GM19023 (cell line): Measurements from ENCODE around the gene B4GALT3.
A peak's percentile ranks its signal among the peaks of the same experiment; 100 is the strongest.

ENCODE experiments used
- ATAC-seq: cut with Tn5 transposase; IDR thresholded peaks from one replicate; pipeline ENCODE4 v1.9.1; 2021; ENCODE audit warnings: mild to moderate bottlenecking, moderate library complexity; ENCODE audit not compliant: unreplicated experiment

B4GALT3 gene

GRCh38 chr1:161206411-161207140 is 29.3 kb upstream of the B4GALT3 start:
- ATAC-seq, result no peak

DNA sequence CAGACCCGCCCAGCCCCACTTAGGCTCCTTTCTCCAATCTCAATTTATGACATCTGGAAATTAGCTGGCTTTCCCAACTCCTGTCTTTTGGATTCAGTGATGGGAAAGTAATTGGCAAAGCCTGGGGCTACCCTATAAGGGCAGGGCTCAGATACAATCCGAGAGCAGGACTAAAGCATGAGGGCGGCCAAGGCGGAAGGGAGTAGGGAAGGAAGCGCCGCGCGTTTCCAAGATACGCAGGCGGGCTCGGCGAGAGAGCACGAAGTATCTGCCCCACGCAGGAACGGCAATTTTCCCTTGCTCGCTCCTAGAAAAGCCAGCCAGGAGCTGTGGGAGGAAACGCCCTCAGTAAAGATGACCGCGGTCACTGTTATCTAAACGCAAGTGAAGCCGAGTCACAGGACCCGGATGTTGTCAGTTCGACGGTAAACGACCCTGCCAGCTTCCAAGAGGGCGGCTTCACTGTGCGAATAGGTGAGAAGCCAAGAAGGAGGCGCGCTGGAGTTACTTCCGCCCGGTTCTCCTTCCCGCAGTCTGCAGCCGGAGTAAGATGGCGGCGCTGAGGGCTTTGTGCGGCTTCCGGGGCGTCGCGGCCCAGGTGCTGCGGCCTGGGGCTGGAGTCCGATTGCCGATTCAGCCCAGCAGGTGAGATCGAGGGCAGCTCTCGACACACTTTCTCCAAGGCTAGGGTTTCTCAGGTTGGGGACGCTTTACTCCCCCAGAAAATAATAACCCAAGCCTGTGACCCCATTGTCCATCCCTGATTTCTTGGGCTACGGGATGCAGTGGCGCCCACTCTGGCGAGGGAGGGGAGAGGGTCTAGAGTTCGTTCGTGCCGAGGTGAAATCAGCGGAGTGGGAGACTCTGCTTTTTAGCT is 24.8 kb upstream of the B4GALT3 start, which contains the start of gene NDUFS2:
NDUFS2 (plus strand) TSS at position 532 of the 877 bp plus-strand sequence; CDS start at position 551, 19 bp downstream.
- ATAC-seq, result peak; percentile 97

DNA sequence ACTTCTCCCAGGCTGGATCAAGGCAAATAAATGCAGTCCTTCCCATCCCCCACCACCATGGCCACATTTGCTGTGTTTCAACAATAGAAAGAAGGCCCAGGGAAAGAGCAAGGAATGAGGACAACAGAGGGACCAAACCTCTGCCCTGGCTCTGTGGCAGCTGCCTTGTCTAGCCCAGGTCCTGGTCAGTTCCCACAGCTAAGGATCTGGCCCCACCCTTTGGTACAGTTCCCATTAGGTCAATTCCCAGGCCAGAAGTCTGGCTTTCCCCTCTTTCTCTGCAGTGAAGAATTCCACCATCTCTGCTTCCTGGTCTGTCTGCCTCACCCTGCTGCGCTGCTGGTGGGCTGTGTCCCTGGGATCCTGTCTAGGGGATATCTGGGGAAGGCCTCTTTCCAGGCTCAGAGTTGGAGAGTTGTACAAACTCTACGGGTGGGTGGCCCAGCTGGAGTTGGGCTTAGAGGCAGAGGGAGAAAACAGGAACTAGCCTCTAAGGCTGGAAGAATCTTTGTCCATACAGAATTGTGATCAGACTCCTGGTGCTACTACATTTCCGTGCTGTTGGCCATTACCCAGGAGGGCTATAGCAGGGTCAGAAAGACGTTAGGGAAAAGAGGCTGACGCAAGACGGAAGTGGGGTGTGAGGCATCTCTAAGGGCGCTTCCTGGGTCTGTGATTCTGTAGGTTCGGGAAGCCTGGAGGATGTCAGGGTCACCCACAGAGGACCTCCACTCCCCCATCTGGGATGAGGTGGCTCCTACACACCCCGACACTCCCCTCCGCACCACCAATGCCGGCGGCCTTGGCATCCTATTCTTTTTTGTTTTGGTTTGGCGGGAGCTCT is 23.9 kb upstream of the B4GALT3 start:
- ATAC-seq, result no peak

GRCh38 chr1:161200421-161200991 is 23.2 kb upstream of the B4GALT3 start:
- ATAC-seq, result no peak

DNA sequence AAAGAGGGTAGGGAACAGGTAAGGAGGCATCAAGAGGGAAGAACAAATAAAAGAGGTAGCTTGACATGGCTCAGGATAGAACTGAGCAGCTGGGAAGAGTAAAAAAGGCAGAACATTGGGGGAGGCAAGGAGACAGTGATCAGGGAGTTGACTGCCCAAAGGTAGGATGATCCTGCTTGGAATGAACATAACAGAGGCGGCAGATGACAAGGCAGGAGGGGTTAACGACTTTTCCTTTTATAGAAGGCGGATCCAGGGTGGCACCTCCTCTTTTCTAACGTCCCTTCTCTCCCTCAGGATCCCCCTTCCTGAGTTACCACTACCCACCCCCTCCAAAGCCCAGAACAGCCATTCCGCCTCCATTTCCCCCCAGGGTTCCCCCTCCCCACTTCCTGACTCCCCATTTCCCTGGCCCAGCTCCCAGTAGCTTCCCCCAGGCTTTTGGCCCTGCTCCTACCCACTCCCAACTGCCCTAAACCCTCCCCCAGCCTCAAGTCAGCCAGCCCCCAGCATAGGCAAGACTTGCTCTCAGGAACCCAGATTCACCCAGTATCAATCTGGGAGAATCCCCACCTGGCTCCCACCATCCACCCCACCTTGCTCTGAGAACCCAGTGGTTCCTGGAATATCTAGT is 22.3 kb upstream of the B4GALT3 start:
- ATAC-seq, result no peak

GRCh38 chr1:161198897-161199431 is 21.7 kb upstream of the B4GALT3 start, which contains the start of gene ADAMTS4:
TSS of gene ADAMTS4 (minus strand) at chr1:161199054. CDS start at chr1:161198627, 427 bp downstream.
- no peak for ATAC-seq

- no peak for ATAC-seq
These were observed 21.0 kb upstream of the B4GALT3 start for GRCh38 chr1:161198194-161198896.

- ATAC-seq, result no peak
These were observed 20.4 kb upstream of the B4GALT3 start for GRCh38 chr1:161197560-161198193.

- ATAC-seq, result no peak
These were observed 19.5 kb upstream of the B4GALT3 start for GRCh38 chr1:161196521-161197451.

- ATAC-seq, result no peak
These were observed 18.8 kb upstream of the B4GALT3 start for GRCh38 chr1:161196111-161196510.

DNA sequence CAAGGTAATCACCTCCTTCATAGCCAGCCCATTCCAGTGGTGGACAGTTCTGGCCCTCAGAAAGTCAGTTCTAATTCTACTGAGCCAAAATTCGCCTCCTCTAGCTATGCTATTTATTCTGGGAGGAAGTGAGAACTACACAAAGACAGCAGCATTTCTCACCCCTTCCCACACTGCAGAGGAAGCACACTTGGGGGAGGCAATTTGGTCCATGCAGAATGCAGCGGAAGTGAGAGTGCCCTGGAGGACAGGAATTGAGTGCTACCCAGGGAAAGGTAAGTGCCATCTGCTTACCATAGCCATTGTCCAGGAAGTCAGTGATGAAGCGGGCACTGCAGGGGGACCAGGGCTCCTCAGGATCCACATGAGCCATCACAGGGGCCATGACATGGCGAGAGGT is 17.9 kb upstream of the B4GALT3 start:
- no peak for ATAC-seq

DNA sequence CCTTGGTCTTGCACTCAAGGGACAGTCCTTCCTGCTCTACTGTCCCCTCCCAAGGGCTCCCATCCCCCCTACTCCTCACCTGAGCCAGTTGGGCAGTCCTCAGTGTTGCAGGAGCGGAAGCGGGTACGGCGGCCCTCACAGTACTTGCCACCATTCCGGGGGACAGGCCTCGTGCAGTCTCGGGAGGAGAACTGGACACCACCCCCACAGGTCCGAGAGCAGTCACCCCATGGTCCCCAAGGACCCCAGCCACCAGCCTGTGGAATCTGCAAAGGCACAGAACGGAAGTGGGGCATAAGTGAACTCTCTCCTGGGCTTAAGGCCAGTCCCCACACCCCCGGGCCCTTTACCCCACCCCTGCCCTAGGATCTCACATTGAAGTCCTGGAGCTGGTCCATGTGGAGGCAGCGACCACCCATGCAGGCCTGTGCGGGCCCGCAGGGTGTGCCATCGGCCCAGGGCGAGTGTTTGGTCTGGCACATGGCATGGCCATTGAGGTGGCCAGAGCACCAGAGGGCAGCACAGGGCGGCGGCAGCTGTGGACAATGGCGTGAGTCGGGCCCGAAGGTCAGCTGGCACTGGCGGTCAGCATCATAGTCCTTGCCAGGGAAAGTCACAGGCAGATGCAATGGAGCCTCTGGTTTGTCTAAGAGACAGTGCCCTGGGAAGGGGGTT is 16.4 kb upstream of the B4GALT3 start:
- ATAC-seq, result no peak

DNA sequence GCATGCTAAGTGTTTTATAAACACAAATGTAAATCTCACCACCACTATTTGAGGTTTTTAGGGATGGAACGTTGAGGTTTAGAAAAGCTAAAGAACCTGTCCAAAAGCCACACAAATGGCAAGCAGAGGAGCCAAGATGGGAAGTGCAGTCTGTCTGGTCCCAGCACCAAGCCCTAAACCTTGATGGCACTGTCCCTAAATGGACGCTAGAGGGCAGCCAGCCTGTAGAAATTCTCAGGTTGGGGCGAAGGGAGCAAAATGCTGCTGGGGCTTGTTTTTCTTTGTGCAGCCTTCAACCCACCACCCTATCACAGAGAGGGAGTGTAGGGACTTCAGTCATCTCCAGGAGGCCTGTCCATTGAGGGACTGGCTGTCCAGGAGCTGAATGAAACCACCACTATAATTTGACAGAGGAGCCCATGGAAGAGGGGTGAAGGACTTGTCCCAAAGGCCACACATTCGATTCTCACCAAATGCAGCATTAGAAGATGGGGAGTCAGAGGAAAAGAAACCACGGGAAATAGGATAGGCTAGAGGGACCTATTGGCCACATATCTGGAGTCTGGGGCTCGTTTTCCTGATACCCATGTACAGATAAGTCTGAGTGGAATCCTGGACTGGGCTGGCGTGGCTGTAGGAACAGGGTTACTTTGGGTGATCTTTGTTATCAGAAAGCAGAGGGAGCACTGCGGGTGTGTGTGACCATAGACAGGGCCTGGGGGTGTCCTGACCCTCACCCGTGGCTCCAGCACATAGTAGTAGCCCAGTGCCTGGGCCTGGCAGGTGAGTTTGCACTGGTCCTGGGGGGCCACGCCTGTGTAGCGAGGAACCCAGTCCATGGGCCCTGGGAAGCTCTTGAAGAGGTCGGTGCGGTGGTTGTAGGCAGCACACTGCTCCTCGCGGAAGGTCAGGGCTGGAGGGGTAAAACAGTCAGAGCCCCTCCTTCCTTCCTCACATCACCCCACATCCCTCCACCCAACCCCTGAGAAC is 15.5 kb upstream of the B4GALT3 start:
- ATAC-seq, result peak; percentile 63

- no peak for ATAC-seq
These were observed 14.7 kb upstream of the B4GALT3 start for GRCh38 chr1:161191971-161192370.

DNA sequence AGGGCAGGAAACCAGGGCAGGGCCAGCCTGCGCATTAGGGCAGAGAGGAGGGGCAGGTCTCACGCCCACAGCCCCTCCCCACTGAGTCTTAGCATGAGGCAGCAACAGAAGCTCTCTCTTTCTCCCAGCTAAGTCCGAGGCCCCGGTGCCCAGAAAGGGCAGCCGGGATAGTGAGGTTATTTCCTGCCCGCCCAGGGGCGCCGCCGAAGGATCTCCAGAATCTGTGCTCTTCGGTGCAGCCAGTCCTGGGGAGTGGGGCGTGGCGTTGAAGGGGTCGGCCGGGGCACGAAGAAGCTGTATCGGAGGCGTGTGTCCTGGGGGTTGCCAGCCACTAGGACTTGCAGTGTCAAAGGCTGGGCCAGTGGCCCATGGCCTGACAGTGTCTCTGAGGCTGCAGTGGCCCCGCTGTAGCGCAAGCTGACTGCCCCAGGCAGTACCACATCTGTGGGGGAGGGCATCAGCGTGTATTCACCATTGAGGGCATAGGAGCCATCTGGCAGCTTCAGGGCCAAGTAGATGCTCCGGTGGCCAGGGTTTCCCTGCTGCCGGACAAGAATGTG is 13.7 kb upstream of the B4GALT3 start:
- ATAC-seq, result no peak

- ATAC-seq, result no peak
These were observed 11.7 kb upstream of the B4GALT3 start for GRCh38 chr1:161189036-161189435.
